Type B pancreatic cell (in vitro differentiated cells): ENCODE measurements around the gene PXT1. TPM values are rescaled to one million over a fixed set of nuclear protein-coding genes. Genes with fewer than 3 reads are reported as not detected.

Source experiments
- DNase-seq: peaks from one replicate; pipeline ENCODE4 v3.0.0; 2021; ENCODE audit warnings: mixed read lengths; ENCODE audit not compliant: unreplicated experiment; ENCODE audit errors: extremely low spot score
- H3K27ac Mint-ChIP-seq: 2 replicates; pipeline ENCODE4 v1.8.0; 2021; ENCODE audit warnings: mild to moderate bottlenecking, mixed read lengths
- H3K27me3 Mint-ChIP-seq: 2 replicates; pipeline ENCODE4 v1.8.0; 2021; ENCODE audit warnings: mixed read lengths
- H3K36me3 Mint-ChIP-seq: 2 replicates; pipeline ENCODE4 v1.8.0; 2021; ENCODE audit warnings: mixed read lengths
- H3K4me1 Mint-ChIP-seq: one replicate; pipeline ENCODE4 v1.8.0; 2021; ENCODE audit warnings: mixed read lengths; ENCODE audit not compliant: unreplicated experiment
- H3K4me3 Mint-ChIP-seq: 2 replicates; pipeline ENCODE4 v1.8.0; 2021; ENCODE audit warnings: mild to moderate bottlenecking, mixed read lengths
- H3K9me3 Mint-ChIP-seq: 2 replicates; pipeline ENCODE4 v1.8.0; 2021; ENCODE audit warnings: mixed read lengths
- CTCF ChIP-seq: fragments of 200-600 bp; sonication (generic); conservative IDR thresholded peaks from 2 replicates; pipeline ENCODE4 v1.5.0; 2021; ENCODE audit warnings: antibody characterized with exemption, mild to moderate bottlenecking
- total RNA-seq: library from RNA; stranded (reverse); gene quantifications from 2 replicates; pipeline ENCODE4 v1.2.1, GENCODE V29; 2021; ENCODE audit warnings: low replicate concordance

The PXT1 gene
- total RNA-seq, 1 donor from 2014 or later: 0.19 TPM

GRCh38 chr6:36376183-36376582 is 66.5 kb downstream of the PXT1 start:
- no peak for DNase-seq
- H3K36me3 Mint-ChIP-seq: no peaks in the 10 kb centered on the region
- H3K4me3 Mint-ChIP-seq: no peak overlapping the region
- H3K27ac Mint-ChIP-seq: no peak overlapping the region
- no peaks in the 10 kb centered on the region for H3K9me3 Mint-ChIP-seq
- no peak for TF ChIP-seq CTCF
- peaks cover 7% of the 10 kb centered on the region for H3K4me1 Mint-ChIP-seq
- H3K27me3 Mint-ChIP-seq: peaks cover 17% of the 10 kb centered on the region

- Mint-ChIP-seq H3K9me3 (no peaks in the 10 kb centered on the region), H3K4me3 (no peak overlapping the region), H3K36me3 (no peaks in the 10 kb centered on the region), H3K27ac (no peak overlapping the region), H3K27me3 (peaks cover 17% of the 10 kb centered on the region), H3K4me1 (peaks cover 7% of the 10 kb centered on the region)
- no peak for TF ChIP-seq CTCF
- DNase-seq: no peak
Measured at GRCh38 chr6:36375644-36376155, 67.0 kb downstream of the PXT1 start.

- Mint-ChIP-seq H3K9me3 (no peaks in the 10 kb centered on the region), H3K4me1 (peaks cover 7% of the 10 kb centered on the region), H3K27me3 (peaks cover 17% of the 10 kb centered on the region), H3K36me3 (no peaks in the 10 kb centered on the region), H3K4me3 (no peak overlapping the region), H3K27ac (no peak overlapping the region)
- no peak for TF ChIP-seq CTCF
- no peak for DNase-seq
Measured at GRCh38 chr6:36374972-36375371, 67.7 kb downstream of the PXT1 start.

- Mint-ChIP-seq H3K27me3 (peaks cover 16% of the 10 kb centered on the region), H3K27ac (no peak overlapping the region), H3K4me3 (no peak overlapping the region), H3K36me3 (no peaks in the 10 kb centered on the region), H3K4me1 (peaks cover 7% of the 10 kb centered on the region), H3K9me3 (no peaks in the 10 kb centered on the region)
- no peak for DNase-seq
- no peak for TF ChIP-seq CTCF
Measured at GRCh38 chr6:36374194-36374593, 68.5 kb downstream of the PXT1 start.

- Mint-ChIP-seq H3K36me3 (no peaks in the 10 kb centered on the region), H3K4me1 (peaks cover 7% of the 10 kb centered on the region), H3K27me3 (peaks cover 14% of the 10 kb centered on the region), H3K9me3 (no peaks in the 10 kb centered on the region), H3K4me3 (no peak overlapping the region), H3K27ac (no peak overlapping the region)
- no peak for DNase-seq
- no peak for TF ChIP-seq CTCF
Measured at GRCh38 chr6:36373368-36374019, 69.2 kb downstream of the PXT1 start.

GRCh38 chr6:36372088-36372487 is 70.6 kb downstream of the PXT1 start:
- Mint-ChIP-seq H3K9me3 (no peaks in the 10 kb centered on the region), H3K27ac (no peak overlapping the region), H3K4me1 (no peaks in the 10 kb centered on the region), H3K36me3 (no peaks in the 10 kb centered on the region), H3K4me3 (no peak overlapping the region), H3K27me3 (peaks cover 14% of the 10 kb centered on the region)
- no peak for DNase-seq
- no peak for TF ChIP-seq CTCF
